ENCODE measurements around the gene OSTM1.

The OSTM1 gene

GRCh38 chr6:108074359-108075144 lies at the start of gene OSTM1:
OSTM1 (minus strand) TSS chr6:108074741; CDS start chr6:108074651, 90 bp downstream.
- peaks cover 5% of the 10 kb centered on the region for H3K36me3 Mint-ChIP-seq (ENCODE audit: insufficient read depth)
- H3K27me3 Mint-ChIP-seq, result peaks cover 15% of the 10 kb centered on the region
- DNase-seq (ENCODE audit: low spot score in 2 of 2), result peak; percentile 89 to 90
- H3K9me3 Mint-ChIP-seq, result no peaks in the 10 kb centered on the region
- H3K27ac Mint-ChIP-seq (ENCODE audit: low read depth), result peak within 1 kb of the TSS; percentile 53
- peaks cover 19% of the 10 kb centered on the region for H3K4me1 Mint-ChIP-seq
- ATAC-seq (replicated peaks; ENCODE audit: extremely low read depth, poor library complexity, severe bottlenecking), result peak; percentile 94
- H3K4me3 Mint-ChIP-seq, result peak within 1 kb of the TSS; percentile 81

- H3K4me3 Mint-ChIP-seq, result no peak overlapping the region
- no peaks in the 10 kb centered on the region for H3K9me3 Mint-ChIP-seq
- H3K36me3 Mint-ChIP-seq (ENCODE audit: insufficient read depth), result no peaks in the 10 kb centered on the region
- DNase-seq (ENCODE audit: low spot score in 2 of 2) (no peak), ATAC-seq (replicated peaks; ENCODE audit: extremely low read depth, poor library complexity, severe bottlenecking) (no peak)
- H3K27me3 Mint-ChIP-seq, result peaks cover 92% of the 10 kb centered on the region
- H3K4me1 Mint-ChIP-seq, result peaks cover 7% of the 10 kb centered on the region
- H3K27ac Mint-ChIP-seq (ENCODE audit: low read depth), result no peak overlapping the region
Measured at GRCh38 chr6:108123946-108124345, 49.4 kb upstream of the OSTM1 start.

- no peaks in the 10 kb centered on the region for H3K9me3 Mint-ChIP-seq
- H3K27ac Mint-ChIP-seq (ENCODE audit: low read depth), result no peak overlapping the region
- ATAC-seq (replicated peaks; ENCODE audit: extremely low read depth, poor library complexity, severe bottlenecking), result no peak
- H3K36me3 Mint-ChIP-seq (ENCODE audit: insufficient read depth), result no peaks in the 10 kb centered on the region
- peaks cover 92% of the 10 kb centered on the region for H3K27me3 Mint-ChIP-seq
- H3K4me3 Mint-ChIP-seq, result no peak overlapping the region
- DNase-seq (ENCODE audit: low spot score in 2 of 2), result no peak
- H3K4me1 Mint-ChIP-seq, result peaks cover 10% of the 10 kb centered on the region
Measured at GRCh38 chr6:108123481-108123929, 49.0 kb upstream of the OSTM1 start.

GRCh38 chr6:108121612-108122011 lies 47.1 kb upstream of the OSTM1 start:
- peak overlapping the region; percentile 0 for H3K4me3 Mint-ChIP-seq
- no peak overlapping the region for H3K27ac Mint-ChIP-seq (ENCODE audit: low read depth)
- H3K4me1 Mint-ChIP-seq, result peaks cover 21% of the 10 kb centered on the region
- ATAC-seq (replicated peaks; ENCODE audit: extremely low read depth, poor library complexity, severe bottlenecking) (no peak), DNase-seq (ENCODE audit: low spot score in 2 of 2) (no peak)
- H3K36me3 Mint-ChIP-seq (ENCODE audit: insufficient read depth), result no peaks in the 10 kb centered on the region
- peaks cover 95% of the 10 kb centered on the region for H3K27me3 Mint-ChIP-seq
- no peaks in the 10 kb centered on the region for H3K9me3 Mint-ChIP-seq

GRCh38 chr6:108120311-108120710 lies 45.8 kb upstream of the OSTM1 start:
- Mint-ChIP-seq H3K27ac (ENCODE audit: low read depth) (no peak overlapping the region), H3K9me3 (no peaks in the 10 kb centered on the region), H3K4me3 (no peak overlapping the region), H3K4me1 (peaks cover 30% of the 10 kb centered on the region), H3K27me3 (peaks cover 95% of the 10 kb centered on the region), H3K36me3 (ENCODE audit: insufficient read depth) (peaks cover 3% of the 10 kb centered on the region)
- DNase-seq (ENCODE audit: low spot score in 2 of 2), result no peak
- no peak for ATAC-seq (replicated peaks; ENCODE audit: extremely low read depth, poor library complexity, severe bottlenecking)

GRCh38 chr6:108119769-108120141 lies 45.2 kb upstream of the OSTM1 start:
- H3K27me3 Mint-ChIP-seq, result peaks cover 95% of the 10 kb centered on the region
- H3K9me3 Mint-ChIP-seq, result no peaks in the 10 kb centered on the region
- DNase-seq (ENCODE audit: low spot score in 2 of 2), result no peak
- peaks cover 3% of the 10 kb centered on the region for H3K36me3 Mint-ChIP-seq (ENCODE audit: insufficient read depth)
- ATAC-seq (replicated peaks; ENCODE audit: extremely low read depth, poor library complexity, severe bottlenecking), result no peak
- H3K27ac Mint-ChIP-seq (ENCODE audit: low read depth), result no peak overlapping the region
- H3K4me1 Mint-ChIP-seq, result peaks cover 35% of the 10 kb centered on the region
- H3K4me3 Mint-ChIP-seq, result peak overlapping the region; percentile 84

- Mint-ChIP-seq H3K27ac (ENCODE audit: low read depth) (no peak overlapping the region), H3K4me1 (peaks cover 42% of the 10 kb centered on the region), H3K36me3 (ENCODE audit: insufficient read depth) (peaks cover 3% of the 10 kb centered on the region), H3K4me3 (peak overlapping the region; percentile 84), H3K27me3 (peaks cover 95% of the 10 kb centered on the region), H3K9me3 (no peaks in the 10 kb centered on the region)
- ATAC-seq (replicated peaks; ENCODE audit: extremely low read depth, poor library complexity, severe bottlenecking), result no peak
- DNase-seq (ENCODE audit: low spot score in 2 of 2), result no peak
Measured at GRCh38 chr6:108118810-108119768, 44.5 kb upstream of the OSTM1 start.

GRCh38 chr6:108118359-108118724 lies 43.8 kb upstream of the OSTM1 start:
- peaks cover 95% of the 10 kb centered on the region for H3K27me3 Mint-ChIP-seq
- no peak for DNase-seq (ENCODE audit: low spot score in 2 of 2)
- ATAC-seq (replicated peaks; ENCODE audit: extremely low read depth, poor library complexity, severe bottlenecking), result peak; percentile 16
- no peaks in the 10 kb centered on the region for H3K9me3 Mint-ChIP-seq
- no peak overlapping the region for H3K27ac Mint-ChIP-seq (ENCODE audit: low read depth)
- peaks cover 3% of the 10 kb centered on the region for H3K36me3 Mint-ChIP-seq (ENCODE audit: insufficient read depth)
- peaks cover 42% of the 10 kb centered on the region for H3K4me1 Mint-ChIP-seq
- H3K4me3 Mint-ChIP-seq, result peak overlapping the region; percentile 84

- peaks cover 95% of the 10 kb centered on the region for H3K27me3 Mint-ChIP-seq
- H3K4me1 Mint-ChIP-seq, result peaks cover 42% of the 10 kb centered on the region
- ATAC-seq (replicated peaks; ENCODE audit: extremely low read depth, poor library complexity, severe bottlenecking), result peak; percentile 55
Measured at GRCh38 chr6:108117427-108118358, 43.2 kb upstream of the OSTM1 start.

GRCh38 chr6:108116546-108117426 lies 42.2 kb upstream of the OSTM1 start:
- no peak for DNase-seq (ENCODE audit: low spot score in 2 of 2)
- Mint-ChIP-seq H3K9me3 (no peaks in the 10 kb centered on the region), H3K27ac (ENCODE audit: low read depth) (no peak overlapping the region), H3K27me3 (peaks cover 95% of the 10 kb centered on the region), H3K4me1 (peaks cover 42% of the 10 kb centered on the region), H3K4me3 (peak overlapping the region; percentile 84), H3K36me3 (ENCODE audit: insufficient read depth) (peaks cover 3% of the 10 kb centered on the region)
- no peak for ATAC-seq (replicated peaks; ENCODE audit: extremely low read depth, poor library complexity, severe bottlenecking)

More at GRCh38 chr6:108117427-108118358, 43.2 kb upstream of the OSTM1 start:
- peaks cover 3% of the 10 kb centered on the region for H3K36me3 Mint-ChIP-seq (ENCODE audit: insufficient read depth)
- DNase-seq (ENCODE audit: low spot score in 2 of 2), result no peak
- H3K9me3 Mint-ChIP-seq, result no peaks in the 10 kb centered on the region
- peak overlapping the region; percentile 84 for H3K4me3 Mint-ChIP-seq
- H3K27ac Mint-ChIP-seq (ENCODE audit: low read depth), result no peak overlapping the region

- Mint-ChIP-seq H3K27ac (ENCODE audit: low read depth) (no peak overlapping the region), H3K4me3 (peak overlapping the region; percentile 71), H3K36me3 (ENCODE audit: insufficient read depth) (peaks cover 3% of the 10 kb centered on the region), H3K9me3 (no peaks in the 10 kb centered on the region), H3K27me3 (peaks cover 95% of the 10 kb centered on the region), H3K4me1 (peaks cover 42% of the 10 kb centered on the region)
- DNase-seq (ENCODE audit: low spot score in 2 of 2) (no peak), ATAC-seq (replicated peaks; ENCODE audit: extremely low read depth, poor library complexity, severe bottlenecking) (no peak)
Measured at GRCh38 chr6:108115598-108116058, 41.1 kb upstream of the OSTM1 start.

Measured in central memory CD8-positive, alpha-beta T cell (primary cell).